Measurements from ENCODE around the gene DMD. TPM values are rescaled to one million over a fixed set of nuclear protein-coding genes. Genes with fewer than 3 reads are reported as not detected.
"Not testable (repeated sequence)": the region's sequence is repeated elsewhere in the genome, so short reads cannot be mapped to it uniquely, and the experiment has no call there.

The DMD gene
- total RNA-seq, 1 donor from 2014 or later, result 0.64 TPM

DNA sequence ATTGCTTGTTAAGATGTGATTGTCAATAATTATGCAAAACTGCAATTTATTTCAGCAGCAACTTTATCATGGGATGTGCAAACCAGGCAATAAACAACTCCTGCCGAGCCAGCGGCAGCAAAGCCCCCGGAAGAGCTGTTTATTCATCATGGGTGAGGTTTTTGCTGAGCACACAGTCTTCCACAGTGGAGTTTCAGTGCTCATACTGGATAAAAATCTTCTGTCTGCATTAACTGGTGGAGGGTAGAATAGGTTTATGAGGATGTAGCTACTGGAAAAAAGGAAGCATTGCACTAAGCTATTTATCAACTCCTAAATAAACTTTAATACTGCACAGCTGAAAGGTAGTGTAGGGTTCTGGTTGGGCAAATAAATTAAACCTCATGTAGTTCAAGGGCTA is 1582.2 kb downstream of the DMD start:
- intact Hi-C loops (cut with micrococcal nuclease), result no loop called here

DNA sequence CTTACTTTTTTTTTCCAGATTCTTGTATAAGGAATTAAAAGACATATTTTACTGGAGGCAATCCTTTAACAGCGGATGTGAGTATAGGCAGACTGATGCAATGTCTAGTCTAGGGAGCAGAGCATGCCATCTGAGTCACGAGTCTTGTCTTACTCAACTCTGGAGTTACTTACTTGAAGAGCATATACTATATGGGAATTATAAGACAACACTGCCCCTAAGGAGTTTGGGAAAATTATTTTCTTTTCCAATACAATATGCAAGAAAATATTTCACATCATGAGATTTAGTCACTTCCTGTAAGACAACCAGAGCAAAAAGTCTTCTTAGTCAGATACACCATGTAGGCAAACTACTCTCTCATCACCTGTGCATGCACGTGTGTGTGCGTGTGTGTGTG is 1602.2 kb downstream of the DMD start:
- intact Hi-C loops (cut with micrococcal nuclease), result no loop called here

DNA sequence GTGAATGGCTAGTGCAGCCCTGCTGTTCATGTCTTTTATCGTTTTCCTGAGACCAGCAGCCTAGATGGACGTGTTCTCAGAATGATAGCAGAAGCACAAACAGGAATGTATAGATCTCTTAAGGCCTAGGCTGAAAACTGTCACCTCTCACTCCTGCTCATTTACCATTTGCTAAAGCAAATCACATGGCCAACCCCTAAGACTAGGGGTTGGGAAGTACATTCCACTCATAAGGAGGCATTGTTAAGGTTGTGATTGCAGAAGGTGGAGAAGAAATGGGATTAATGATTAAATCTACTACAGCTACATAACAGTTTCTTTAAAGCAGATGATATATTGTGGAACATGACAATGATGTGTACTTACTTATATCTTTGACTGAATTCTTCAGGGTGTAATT is 1602.7 kb downstream of the DMD start:
- intact Hi-C loops (cut with micrococcal nuclease), result no loop called here

DNA sequence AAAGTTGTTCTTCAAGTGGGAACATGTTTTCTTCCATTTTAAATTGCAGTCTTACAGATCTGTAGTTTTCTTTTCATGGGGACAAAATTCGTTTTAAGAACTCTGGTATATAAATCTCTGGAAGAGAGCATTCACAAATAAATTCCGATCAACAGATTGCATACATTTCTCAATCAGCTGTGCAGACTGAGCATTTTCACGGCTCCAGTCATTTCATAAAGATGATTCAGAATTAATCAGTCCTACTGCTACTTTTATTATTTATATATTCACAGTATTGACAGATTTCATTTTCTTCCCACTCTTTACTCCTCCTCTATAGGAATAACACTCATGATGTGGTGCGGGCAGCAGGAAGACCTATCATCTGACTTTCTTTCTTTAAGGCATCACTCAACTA is 1604.6 kb downstream of the DMD start:
- intact Hi-C loops (cut with micrococcal nuclease), result no loop called here

DNA sequence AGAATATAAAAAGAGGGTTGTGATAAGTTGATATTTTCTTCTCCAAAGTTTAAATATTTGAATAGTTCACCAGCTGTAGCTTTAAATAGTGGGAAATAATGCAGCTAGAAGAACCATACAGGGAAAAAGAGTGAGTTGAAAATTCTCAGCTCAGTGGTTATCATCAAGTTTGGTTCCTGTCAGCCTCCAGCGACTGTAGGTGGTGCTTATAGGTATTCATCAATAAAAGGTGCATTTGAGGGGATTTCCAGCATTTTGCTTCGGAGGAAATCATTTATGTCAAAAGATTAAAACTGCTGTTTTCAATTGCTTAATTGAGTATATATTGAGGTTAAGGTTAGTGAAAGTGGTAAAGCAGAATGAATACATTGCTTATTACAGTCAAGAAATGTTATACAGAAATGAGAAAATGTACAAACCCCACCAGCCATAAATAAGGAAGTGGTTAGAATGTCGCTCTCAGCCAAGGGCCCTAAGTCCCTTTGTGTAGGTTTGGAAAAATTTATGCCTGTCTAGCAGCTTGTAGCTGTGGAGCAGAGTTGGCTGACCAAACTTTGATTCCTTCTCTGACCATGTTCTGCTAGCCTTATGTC is 1606.6 kb downstream of the DMD start:
- intact Hi-C loops (cut with micrococcal nuclease), result no loop called here

DNA sequence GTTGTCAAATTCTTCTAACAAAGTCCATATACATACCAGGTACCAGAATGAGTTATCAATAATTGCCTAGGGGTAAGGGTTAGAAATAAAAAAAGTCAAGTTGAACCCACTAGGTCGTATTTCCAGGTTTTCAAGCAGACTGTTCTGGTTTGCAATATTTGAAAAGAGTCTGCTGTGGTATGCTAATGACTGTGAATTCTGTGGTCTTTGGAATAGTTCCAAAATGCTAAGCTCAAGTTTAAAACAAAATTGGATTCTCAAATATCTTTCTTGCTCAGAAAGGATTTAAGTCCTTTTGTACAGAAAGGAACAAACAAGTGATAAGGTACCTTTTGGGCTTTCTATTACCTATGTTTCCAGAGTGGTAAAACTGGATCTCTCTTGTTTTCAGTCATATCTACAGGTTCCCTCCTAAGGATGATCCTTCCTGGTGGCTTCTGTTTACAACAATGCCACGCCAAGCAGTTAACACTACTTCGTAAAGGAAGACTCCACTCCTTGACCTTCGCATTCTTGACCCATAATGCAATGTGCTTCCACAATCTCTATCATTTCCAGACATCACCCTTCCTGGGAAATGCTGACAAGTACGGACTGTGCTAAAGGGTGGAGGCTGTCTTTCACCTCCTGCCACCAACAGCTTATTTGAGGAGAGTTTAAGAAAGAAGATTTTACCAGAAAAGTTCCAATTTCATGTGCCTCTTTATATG is 1607.8 kb downstream of the DMD start:
- intact Hi-C loops (cut with micrococcal nuclease), result no loop called here

DNA sequence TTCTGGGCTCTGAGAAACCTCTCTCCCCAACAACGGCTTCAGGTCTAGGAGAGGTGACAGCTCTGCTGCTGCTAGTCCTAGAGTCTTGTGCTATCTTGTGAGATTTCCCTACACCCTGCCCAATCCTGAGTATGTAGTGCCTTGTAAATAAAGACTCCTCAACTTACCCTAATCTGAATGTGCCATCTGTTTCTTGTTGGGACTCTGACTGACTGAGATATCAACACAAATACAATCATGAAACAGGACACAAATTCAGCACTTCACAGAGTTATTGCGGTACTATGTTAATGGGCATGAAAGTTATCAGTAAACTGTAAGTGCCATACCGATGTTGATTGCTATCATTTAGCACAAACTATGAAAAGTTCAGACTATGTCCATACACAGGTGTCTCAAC is 1610.5 kb downstream of the DMD start:
- intact Hi-C loops (cut with micrococcal nuclease), result no loop called here

DNA sequence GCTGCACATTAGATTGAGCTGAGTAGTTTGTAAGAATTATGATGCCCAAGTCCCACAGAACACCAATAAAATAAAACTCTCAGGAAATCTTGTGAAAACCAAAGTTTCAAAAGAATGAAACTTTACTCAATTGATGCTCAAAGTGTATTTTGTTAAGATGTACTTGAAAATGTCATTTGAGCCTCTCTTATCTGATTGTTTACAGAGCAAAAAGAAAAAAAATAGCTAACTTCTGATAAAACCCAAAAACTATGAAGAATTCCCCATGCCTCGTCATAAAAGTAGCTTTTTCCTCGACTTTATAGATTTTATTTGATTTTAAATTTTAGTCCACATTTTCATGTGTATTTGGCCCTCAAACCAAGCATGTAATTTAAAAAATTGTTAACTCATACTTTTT is 1618.0 kb downstream of the DMD start:
- intact Hi-C loops (cut with micrococcal nuclease), result no loop called here

DNA sequence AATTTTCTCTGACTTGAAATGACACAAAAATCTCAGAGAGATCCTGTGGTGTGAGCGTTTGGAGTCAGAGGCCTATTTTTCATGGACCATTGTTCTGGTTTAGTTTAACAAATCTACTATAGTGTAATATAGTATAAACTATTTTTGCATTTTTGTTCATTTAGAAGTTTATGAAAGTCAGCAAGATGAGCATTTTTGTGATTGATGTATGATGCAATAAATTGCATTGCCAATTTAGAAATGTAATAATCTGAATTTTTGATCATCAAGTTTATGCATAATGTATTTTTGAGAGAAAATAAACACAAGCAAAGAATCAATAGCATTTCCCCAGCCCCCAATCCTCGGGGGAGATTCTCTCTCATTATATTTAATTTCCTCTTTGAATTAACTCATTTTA is 1620.0 kb downstream of the DMD start:
- intact Hi-C loops (cut with micrococcal nuclease), result no loop called here

DNA sequence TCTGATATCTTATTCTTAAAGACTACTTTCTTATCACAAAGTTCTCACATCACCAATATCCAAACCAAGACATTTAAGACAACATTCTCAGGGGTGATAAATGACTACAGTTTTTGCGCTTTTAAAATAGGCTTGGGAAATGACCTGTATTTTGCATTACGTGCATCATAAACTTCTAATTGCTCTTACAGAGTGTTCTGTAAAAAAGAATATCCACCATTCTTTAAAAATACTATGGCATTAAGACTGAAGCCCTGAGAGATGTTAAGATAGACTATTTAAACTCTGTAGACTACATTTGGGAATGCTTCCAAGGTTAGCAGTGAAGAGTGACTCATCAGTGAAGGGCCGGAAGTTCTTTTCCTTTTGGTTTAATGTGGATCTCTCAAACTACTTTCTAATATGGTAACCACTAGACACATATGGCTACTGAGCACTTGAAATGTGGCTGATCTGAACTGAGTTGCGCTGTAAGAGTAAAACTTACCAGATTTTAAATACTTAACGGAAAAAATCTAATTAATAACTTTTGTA is 1620.7 kb downstream of the DMD start:
- intact Hi-C loops (cut with micrococcal nuclease), result no loop called here

DNA sequence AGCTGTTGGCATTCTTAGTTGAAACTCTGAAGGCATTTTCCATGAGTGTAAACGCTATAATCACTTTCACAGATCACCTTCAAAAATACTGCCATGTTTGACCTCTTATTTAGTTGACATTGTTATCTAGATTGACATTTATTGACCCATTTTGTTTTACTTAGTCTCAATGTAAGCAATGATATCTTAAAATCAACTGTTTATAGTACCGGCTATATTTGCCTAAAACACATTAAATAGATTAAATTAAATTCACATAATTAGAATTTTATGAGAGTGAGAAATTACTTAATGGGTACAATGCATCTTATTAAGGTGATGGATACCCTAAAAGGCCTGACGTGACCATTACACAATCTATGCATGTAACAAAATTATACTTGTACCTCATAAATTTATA is 1621.8 kb downstream of the DMD start:
- intact Hi-C loops (cut with micrococcal nuclease), result no loop called here

DNA sequence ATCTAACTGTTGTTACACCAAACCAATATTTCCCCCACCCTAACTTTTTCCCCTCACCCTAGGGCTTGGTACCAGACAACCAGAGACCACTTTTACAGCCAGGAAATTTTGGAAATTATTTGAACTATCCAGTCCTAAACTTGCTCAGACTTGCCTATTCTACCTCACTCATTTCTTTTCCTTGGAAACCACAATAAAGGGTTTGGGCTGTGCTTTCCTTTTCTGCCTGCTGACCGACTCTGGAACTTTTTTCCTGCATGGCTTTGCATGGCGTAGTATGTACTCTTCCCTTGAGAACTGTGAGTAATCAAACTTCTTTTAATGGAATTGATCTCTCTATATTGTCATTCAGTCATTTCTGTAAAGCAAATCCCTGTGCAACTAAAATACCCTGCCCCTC is 1623.0 kb downstream of the DMD start:
- intact Hi-C loops (cut with micrococcal nuclease), result no loop called here

DNA sequence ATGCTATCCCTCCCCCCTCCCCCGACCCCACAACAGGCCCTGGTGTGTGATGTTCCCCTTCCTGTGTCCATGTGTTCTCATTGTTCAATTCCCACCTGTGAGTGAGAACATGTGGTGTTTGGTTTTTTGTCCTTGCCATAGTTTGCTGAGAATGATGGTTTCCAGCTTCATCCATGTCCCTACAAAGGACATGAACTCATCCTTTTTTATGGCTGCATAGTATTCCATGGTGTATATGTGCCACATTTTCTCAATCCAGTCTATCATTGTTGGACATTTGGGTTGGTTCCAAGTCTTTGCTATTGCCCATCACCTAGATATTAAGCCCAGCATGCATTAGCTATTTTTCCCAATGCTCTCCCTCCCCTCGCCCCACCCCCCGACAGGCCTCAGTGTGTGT is 1627.5 kb downstream of the DMD start:
- intact Hi-C loops (cut with micrococcal nuclease), result not testable (repeated sequence)

DNA sequence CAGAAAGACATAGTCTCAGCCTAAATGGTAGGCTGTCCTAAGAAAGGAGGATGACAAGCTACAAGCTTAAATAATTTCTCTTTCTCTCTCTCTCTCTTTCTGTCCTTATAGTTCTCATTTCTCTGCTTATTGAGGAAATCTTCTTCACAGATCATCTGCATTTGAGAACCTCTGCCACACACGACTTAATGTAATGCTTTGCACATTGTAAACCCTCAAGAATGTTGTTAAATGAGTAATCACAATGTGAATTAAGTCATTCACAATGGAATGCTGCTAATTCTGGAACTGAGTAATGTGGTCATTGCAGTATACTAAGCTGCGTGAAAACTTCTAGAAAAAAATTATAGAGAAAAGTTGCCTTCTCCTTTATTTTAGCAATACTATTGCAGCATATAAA is 1630.6 kb downstream of the DMD start:
- intact Hi-C loops (cut with micrococcal nuclease), result no loop called here

DNA sequence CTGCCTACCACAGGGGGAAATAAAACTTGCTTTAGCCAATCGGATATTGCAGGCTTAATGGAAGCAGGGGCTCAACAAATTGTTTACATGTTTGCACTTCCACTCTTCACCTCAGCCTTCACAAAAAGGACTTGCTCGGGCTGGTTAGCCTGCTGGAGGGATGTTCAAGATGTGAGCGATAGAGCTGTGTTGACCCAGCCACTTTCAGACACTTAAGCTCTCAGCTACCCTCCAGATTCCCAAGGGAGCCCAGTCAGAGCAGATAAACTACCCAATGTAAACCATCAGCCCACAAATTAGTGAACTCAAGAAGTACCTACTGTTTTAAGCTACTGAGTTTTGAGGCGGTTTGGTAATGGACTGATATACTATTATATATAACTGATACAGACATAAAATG is 1631.1 kb downstream of the DMD start:
- intact Hi-C loops (cut with micrococcal nuclease), result no loop called here

DNA sequence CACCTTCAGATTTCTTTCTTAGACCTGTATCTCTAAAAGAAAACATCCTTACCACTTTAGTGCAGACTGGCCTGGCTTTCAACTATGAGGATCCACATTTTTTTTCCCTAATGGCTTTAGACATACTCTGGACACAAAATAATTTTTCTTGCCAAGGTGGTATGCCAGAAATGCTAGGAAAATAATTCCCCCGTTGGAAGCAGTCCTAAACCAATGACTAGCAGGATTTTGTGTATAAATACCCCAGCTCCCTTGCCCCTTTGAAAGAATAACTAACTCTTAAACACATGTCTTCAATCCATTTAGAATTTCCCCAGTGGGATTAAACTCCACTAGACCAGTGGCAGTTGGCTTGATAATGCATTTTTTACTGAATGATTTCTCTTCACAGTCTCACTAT is 1639.0 kb downstream of the DMD start:
- intact Hi-C loops (cut with micrococcal nuclease), result no loop called here

DNA sequence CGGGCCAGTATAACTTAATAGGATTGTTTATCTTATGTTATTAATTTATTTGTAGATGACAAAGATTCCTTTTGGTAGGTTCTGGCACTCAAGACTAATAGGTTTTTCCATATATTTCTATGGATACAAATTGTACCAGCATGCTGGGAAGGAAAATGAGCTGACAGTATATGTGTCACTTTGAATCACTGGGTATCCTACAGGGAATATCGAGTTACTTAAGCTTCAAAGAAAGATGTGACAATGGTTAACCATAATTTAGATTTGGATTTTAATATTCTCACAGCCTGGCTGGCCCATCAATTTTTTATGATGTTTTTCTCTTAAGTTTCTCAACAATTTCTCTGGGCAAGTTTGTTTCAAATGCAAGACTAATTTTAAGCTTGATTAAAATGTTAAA is 1640.7 kb downstream of the DMD start:
- intact Hi-C loops (cut with micrococcal nuclease), result no loop called here

DNA sequence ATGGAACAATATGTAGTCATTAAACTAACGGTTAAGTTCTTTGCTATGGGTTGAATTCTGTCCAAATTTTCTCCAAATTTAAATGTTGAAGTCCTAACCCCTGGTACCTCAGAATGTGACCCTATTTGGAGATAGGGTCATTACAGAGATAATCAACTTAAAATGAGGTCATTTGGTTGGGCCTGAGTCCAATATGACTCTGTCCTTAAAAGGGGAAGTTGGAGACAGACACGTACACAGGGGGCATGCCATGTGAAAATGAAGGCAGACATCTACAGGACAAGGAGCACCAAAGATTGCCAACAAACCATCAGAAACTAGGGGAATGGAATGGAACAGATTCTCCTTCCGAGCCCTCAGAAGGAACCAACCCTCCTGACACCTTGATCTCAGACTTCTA is 1647.6 kb downstream of the DMD start:
- intact Hi-C loops (cut with micrococcal nuclease), result no loop called here

DNA sequence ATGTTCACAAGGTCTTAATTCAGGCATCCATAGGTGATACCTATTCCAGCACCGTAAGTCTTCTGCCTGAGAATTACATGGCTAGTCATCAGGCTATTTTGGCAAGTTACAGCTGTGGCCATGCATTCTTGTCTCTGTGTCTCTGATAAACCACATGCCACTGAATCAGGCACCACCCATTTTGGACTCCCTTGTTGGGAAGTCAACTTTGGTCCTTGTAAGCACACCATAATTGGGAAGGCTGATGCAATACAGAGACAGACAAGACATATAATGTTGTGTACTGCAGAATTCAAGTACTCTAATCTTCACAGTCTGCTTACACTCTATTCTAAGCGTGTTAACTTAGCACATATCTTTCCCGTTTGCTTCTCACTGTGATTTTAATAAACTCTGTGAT is 1655.8 kb downstream of the DMD start:
- intact Hi-C loops (cut with micrococcal nuclease), result no loop called here

DNA sequence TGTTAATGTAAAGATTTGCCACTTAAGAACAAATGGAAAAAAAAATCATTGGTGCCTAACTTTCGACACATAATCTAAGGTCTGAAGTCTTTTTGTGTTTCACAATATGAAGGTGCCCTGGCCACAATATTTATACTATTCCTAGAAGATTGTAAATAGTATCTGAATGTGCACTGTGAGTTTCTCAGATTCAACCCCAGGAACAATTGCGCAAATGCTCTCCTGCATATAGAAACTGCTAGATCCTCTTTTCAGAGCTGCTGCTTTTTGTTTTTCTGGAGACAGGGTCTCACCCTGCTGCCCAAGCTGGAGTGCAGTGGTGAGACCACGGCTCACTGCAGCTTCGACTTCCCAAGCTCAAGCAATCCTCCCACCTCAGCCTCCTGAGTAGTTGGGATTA is 1659.4 kb downstream of the DMD start:
- intact Hi-C loops (cut with micrococcal nuclease), result no loop called here

DNA sequence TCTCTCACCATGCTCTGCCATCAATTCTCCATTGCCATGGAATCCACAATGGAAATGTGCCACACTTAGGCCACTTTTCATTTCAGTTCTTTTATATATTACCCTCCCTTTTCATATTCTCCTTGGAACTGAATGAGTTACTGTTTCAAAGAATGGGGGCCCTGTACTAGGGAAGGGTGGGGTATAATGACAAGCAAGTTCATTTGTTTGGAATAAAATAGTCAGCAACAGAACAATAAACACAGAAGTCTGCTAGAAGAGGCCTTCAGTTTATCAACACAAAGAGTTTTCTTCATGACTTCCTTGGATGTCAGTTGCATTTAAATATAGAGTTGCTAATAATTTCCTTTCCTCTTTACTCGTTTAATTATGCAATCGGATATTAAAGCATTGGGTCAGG is 1661.2 kb downstream of the DMD start:
- intact Hi-C loops (cut with micrococcal nuclease), result no loop called here

DNA sequence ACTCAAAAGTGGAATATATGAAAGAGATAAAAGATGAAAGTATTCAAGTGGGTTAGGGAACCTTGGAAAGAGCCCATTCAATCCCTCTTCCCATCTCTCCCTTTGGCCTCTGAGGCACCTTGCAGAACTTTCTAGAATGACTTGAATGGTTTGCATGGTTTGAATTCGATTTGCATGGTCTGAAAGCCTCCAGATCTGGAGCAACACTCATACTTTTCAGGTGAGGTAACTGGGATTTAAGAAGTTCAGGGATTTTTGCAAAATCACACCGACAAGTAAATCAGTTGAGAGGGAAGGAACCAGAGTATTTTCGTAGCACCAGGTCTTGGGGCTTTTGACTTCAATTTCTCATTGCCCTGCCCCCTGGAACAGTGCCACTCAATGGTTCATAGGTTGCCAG is 1663.5 kb downstream of the DMD start:
- intact Hi-C loops (cut with micrococcal nuclease), result no loop called here

DNA sequence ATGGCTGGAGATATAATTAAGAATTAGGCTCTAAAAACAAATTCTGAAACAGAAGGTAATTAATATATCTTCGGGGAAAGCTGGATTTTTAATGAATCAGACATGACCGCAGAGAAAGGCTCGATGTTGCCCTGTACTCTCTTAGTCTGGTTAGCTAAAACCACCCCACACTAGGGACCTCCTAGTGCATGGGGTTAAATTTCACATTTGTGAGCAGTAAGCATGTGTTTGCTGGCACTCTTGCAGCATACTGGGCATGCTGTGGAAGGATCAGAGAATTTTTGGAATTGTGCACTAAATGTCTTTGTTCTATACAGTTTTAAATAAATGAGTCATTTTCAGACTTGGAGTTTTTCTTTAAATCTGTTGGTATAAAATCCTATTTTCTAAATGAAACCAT is 1663.9 kb downstream of the DMD start:
- intact Hi-C loops (cut with micrococcal nuclease), result no loop called here
